Measurements from ENCODE around the gene DAP.
A peak's percentile ranks its signal among the peaks of the same experiment; 100 is the strongest.

Gene DAP, protein sequence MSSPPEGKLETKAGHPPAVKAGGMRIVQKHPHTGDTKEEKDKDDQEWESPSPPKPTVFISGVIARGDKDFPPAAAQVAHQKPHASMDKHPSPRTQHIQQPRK

DNA sequence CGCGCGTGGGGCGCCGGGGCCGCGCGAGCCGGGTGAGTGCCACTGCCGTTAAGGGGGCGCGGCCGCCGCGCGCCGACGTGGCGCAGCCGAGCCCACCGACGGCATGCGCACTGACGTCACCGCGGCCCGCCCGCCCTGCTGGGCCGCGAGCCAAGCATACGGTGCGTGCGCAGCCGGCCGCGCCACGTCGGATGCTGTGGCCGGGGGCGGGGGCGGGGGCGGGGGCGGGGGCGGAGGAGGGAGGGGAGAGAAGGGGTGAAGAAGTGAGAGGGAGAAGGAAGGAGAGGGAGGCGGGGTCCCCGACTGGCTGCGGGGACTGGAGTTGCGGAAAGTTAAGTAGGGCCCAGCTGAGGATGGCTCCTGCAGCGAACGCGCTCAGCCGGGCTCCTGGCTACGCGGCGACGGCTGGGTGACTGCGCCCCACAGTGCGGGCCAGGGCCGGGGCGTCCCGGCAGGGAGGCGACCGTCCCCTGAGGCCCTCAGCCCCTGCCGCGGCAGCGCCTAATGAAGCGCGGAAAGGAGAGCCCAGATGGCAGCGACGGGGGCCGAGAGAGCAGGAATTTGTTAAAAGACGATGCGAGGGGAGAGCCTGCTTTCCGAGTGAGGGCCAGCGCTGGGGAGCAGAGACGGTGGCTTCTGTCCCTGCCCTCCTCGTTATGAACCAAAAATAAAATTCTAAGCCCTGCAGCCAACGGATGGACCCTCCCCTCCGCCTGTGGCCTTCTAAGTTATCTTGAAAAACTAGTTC lies at the start of gene DAP:
DAP (minus strand) TSS at position 50 of the 748 bp plus-strand sequence. CDS start 166 bp downstream, outside the sequence.
- peak; percentile 41 for DNase-seq (ENCODE audit: low read depth)
- TF ChIP-seq, protein P1, sequence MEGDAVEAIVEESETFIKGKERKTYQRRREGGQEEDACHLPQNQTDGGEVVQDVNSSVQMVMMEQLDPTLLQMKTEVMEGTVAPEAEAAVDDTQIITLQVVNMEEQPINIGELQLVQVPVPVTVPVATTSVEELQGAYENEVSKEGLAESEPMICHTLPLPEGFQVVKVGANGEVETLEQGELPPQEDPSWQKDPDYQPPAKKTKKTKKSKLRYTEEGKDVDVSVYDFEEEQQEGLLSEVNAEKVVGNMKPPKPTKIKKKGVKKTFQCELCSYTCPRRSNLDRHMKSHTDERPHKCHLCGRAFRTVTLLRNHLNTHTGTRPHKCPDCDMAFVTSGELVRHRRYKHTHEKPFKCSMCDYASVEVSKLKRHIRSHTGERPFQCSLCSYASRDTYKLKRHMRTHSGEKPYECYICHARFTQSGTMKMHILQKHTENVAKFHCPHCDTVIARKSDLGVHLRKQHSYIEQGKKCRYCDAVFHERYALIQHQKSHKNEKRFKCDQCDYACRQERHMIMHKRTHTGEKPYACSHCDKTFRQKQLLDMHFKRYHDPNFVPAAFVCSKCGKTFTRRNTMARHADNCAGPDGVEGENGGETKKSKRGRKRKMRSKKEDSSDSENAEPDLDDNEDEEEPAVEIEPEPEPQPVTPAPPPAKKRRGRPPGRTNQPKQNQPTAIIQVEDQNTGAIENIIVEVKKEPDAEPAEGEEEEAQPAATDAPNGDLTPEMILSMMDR (IDR thresholded peaks at IDR 0.05; ENCODE audit: control insufficient read depth, insufficient read depth, low read depth, low read length, missing control alignments) = no peak
- H3K4me3 ChIP-seq (ENCODE audit: control insufficient read depth, low read depth, low read length) = peak within 1 kb of the TSS; percentile 51

DNA sequence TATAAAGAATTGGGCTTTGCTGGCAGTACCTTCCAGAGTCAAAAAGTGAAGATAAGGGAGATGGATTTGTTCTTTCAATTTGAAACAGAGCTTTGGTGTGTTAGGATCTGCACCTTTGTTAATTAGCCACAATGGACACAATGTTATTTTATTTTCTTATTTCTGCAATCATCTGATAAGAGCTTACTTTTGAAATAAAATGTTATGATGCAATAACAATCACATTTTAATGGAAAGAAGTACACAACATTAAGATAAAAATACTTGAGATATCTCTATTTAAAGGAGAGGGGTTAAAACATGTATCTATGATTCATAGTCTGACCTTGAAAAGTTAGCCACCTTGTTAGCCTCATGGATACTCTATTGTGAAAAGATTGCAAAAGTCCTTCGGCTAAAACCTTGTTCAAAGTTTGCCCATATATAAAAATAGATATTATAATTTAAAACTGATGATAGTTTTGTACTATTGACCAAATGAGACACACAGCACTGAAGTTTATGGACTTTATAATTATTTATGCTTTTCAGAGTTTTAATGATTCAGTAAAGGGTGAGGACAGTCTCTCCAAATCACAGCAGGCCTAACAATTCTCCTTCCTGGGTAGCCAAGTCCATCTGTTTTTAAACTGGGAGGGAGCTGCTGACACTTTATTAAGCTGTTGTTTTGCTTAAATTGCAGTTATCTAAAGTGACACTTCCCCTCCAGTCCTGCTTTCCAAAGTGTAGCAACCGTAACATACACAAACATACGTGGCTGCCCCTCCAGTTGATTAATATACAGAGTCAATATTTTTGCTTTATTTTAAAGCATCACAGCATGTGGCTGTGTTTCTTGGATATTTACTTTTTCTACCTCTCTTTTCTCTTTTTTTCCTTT lies 47.6 kb upstream of the DAP start:
- DNase-seq (ENCODE audit: low read depth) = no peak
- no peak overlapping the region for H3K4me3 ChIP-seq (ENCODE audit: control insufficient read depth, low read depth, low read length)
- TF ChIP-seq, protein P1 (IDR thresholded peaks at IDR 0.05; ENCODE audit: control insufficient read depth, insufficient read depth, low read depth, low read length, missing control alignments) = no peak

DNA sequence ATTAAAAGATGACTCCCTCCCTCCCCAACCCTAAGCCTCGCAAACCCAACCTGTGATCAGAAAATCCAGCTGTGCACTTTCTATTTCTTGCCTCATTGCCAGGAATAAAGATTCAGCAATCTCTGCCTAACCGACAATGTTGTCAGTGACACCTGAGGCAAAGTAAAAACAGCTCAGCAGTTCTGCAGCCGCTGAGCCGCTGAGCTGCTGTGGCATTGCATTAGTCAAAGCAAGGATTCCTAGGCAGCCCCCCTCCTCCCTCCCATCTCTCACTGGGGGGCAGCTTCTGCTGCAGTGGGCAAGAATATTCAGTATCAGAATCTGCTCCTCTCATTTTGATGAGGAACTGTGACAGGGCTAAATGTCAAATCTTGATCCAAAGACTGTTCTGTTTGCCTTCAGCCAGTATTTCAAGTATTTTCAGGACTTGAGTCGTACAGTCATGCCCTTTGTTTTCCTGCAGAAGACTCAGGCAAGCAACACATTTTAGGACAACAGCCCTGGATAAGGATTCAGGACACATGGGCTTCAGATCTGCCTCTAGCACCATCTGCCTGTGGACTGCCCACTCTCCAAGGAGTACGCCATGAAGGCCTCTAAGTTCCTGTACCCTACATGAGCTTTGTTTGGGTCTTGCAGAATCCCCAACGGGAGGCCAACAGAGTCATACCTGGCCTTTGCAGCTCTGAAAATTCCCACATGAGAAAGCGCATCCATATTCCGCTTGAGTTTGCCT lies 41.1 kb upstream of the DAP start:
- TF ChIP-seq, protein P1 (IDR thresholded peaks at IDR 0.05; ENCODE audit: control insufficient read depth, insufficient read depth, low read depth, low read length, missing control alignments) = peak; percentile 20
- DNase-seq (ENCODE audit: low read depth) = no peak
- no peak overlapping the region for H3K4me3 ChIP-seq (ENCODE audit: control insufficient read depth, low read depth, low read length)

DNA sequence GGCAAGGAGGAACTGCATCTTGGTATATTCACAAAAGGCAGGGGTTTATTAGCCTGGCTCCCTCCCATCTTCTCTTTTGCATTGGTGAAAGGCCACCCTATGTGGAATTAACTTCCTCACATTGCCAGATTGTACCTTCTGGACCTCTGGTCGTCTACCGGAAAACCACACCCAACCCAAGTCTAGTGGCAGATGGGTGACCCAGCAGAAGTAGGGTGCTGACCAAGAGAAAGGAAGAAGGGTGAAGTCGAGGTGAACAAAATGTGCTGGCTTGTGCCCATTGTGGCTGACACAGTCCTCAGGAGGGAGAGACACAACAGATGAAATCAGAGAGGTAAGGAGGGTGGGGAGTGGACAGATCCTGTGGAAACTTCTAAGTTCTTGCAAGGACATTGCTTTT lies 39.8 kb upstream of the DAP start:
- no peak overlapping the region for H3K4me3 ChIP-seq (ENCODE audit: control insufficient read depth, low read depth, low read length)
- DNase-seq (ENCODE audit: low read depth) = no peak
- TF ChIP-seq, protein P1 (IDR thresholded peaks at IDR 0.05; ENCODE audit: control insufficient read depth, insufficient read depth, low read depth, low read length, missing control alignments) = no peak

DNA sequence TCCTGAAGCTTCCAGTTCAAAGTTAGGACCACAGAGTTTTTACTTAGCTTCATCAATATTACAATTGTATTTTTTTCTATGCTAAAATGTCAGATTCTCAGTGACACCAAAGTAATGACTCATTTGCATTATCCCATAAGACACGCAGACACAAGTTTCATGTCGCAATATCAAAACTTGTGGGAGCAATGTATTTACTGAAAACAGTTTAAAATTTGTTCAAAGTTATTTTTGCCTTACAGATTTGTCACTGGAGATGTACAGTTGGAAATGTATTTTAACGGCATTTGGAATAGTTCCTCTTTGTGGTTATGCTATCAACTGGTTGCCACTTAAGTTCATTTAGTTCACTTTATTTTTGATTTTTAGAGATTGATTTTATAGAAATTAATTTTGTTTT lies 36.2 kb upstream of the DAP start:
- no peak for DNase-seq (ENCODE audit: low read depth)
- TF ChIP-seq, protein P1 (IDR thresholded peaks at IDR 0.05; ENCODE audit: control insufficient read depth, insufficient read depth, low read depth, low read length, missing control alignments) = no peak

DNA sequence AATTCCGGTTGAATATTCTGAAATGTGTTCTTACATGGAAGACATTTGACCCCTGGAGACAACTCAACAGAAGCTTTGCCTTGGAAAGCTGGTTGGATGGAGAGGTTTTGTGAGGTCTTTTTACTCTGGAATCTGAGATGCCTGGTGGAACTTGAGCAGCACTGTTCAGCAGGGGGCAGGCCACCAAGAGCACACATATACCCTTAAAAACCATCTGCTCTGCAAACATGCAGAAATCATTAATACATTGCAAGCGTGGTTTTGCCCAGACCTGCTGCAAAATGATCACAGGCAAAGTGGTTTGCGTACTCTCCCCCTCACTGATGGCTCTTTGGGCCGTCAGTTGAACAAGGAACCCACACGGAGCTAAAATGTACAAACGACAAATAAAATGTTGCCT lies 32.8 kb upstream of the DAP start:
- no peak for DNase-seq (ENCODE audit: low read depth)
- TF ChIP-seq, protein P1 (IDR thresholded peaks at IDR 0.05; ENCODE audit: control insufficient read depth, insufficient read depth, low read depth, low read length, missing control alignments) = no peak
- no peak overlapping the region for H3K4me3 ChIP-seq (ENCODE audit: control insufficient read depth, low read depth, low read length)

More for the DNA sequence above, 36.2 kb upstream of the DAP start:
- no peak overlapping the region for H3K4me3 ChIP-seq (ENCODE audit: control insufficient read depth, low read depth, low read length)

Measured in AG09309 (cell line).